Fibroblast of skin of scalp (primary cell): ENCODE results near the gene ELMO2.

ENCODE experiments used
- DNase-seq: peaks from one replicate; pipeline ENCODE4 v3.0.0-alpha.2; 2013

ELMO2 gene

GRCh38 chr20:46330831-46331371, 75.5 kb downstream of the ELMO2 start:
- DNase-seq = no peak

DNA sequence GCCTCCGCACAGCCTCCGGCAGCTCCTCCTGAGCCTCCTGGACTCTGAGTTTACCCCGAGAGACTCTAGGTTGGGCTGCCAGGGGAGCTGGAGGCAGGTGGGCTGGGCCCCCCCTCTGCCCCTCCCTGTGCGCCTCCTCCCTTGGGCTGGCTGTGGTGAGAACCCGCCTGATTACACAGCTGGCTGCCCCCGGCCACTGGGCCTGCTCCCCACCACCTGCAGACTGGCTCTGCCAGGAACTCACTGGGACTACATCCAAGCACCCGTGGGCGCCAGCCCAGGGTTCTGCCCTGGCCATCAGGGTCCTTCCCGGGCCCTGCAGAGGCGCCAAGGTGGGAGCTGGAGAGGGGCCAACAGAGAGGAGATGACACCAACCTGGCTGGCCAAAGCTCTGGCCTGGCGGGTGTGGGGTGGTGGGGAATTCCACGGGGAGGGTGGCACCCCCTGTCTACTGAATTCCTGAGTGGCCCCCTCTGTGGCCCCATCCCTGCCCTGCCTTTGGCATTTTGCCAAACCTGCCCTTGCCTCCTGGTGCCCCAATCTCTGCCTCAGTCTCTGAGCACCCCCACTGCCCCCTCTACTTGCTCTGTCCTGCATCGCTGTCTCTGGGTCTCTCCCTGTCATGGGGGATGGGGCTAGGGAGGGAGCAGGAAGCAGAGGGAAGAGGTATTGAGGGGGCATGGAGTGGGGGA, 76.2 kb downstream of the ELMO2 start:
- no peak for DNase-seq

- DNase-seq = no peak
Observed at GRCh38 chr20:46328200-46328882, 78.1 kb downstream of the ELMO2 start.

DNA sequence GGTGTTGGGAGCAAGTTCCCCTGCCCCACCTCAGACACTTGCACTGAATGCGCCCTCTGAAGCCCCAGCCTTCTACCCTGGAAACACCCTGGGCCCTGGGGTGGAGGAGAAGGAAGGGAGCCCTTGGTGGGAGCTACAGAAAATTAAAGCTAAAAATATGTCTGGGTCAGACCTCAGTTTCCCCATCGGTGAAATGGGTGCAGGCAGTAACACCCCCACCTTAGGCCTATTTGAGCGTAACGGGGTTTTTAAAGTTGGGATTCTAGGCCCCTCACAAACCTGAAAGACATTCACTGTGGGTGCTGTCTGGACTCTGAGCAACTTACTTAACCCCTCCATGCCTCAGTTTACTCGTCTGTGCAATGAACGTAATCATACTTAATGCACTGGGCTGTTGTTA, 78.9 kb downstream of the ELMO2 start:
- no peak for DNase-seq

- DNase-seq = no peak
Observed at GRCh38 chr20:46325789-46326188, 80.6 kb downstream of the ELMO2 start.

- DNase-seq = peak; percentile 13
Observed at GRCh38 chr20:46324960-46325703, 81.3 kb downstream of the ELMO2 start.

- no peak for DNase-seq
Observed at GRCh38 chr20:46324379-46324778, 82.0 kb downstream of the ELMO2 start.

GRCh38 chr20:46323557-46323956, 82.9 kb downstream of the ELMO2 start:
- no peak for DNase-seq

- no peak for DNase-seq
Observed at GRCh38 chr20:46322641-46323040, 83.8 kb downstream of the ELMO2 start.

- DNase-seq = no peak
Observed at GRCh38 chr20:46317685-46318177, 88.7 kb downstream of the ELMO2 start.

DNA sequence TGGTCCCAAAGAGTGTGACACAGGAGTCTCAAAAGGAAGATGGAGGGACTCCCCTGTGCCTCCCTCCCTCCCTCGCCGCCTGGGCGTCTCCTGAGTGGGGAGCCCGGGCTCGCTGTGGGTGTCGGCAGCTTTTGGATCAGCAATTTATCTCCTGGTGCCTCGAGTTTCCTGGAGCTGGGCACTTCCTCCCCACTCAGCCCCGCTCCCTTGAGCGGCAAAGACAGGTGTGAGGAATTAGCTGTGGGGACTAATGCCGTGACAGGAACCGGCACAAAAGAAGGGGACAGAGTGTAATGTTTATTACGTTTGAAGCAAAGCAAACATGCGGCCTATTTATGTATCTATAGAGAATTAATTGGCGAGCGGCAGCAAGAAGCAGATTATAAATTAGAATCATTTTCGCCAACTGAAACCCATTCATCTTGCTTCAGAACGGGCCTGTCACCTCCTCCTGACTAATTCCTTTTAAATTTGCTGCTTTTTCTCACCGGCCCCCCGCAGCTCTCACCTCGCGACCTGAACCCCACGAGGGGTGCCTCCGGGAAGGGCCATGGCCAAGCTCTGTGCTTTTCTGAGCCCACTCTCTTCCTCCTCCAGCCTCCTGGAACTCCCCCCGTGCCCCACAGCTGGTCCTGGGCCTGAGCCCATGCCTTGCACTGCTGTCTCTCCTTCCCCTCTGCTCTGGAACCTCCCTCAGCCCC, 89.3 kb downstream of the ELMO2 start:
- no peak for DNase-seq
